Sigmoid colon (tissue), 4 donors: Measurements from ENCODE around the gene ANKRD45.

Source experiments
- EP300 ChIP-seq, 4 donors: sonication (generic); formaldehyde crosslinking; IDR thresholded peaks; one replicate each; pipeline ENCODE4 v1.6.1; 2017; ENCODE audit warnings: antibody characterized with exemption in 4 of 4
- POLR2AphosphoS5 ChIP-seq, 4 donors: sonication (generic); formaldehyde crosslinking; IDR thresholded peaks; one replicate each; pipeline ENCODE4 v1.6.1; 2017; ENCODE audit warnings: antibody characterized with exemption in 4 of 4
- TF ChIP-seq, protein P1 (sequence below), 4 experiments: fragments of 450-650 bp in 3 of 4; fragments of 200-600 bp in 1 of 4; IDR thresholded peaks; one replicate each; pipeline ENCODE4 v1.5.1; 2016 to 2019; ENCODE audit warnings: antibody characterized with exemption in 4 of 4, mild to moderate bottlenecking in 3 of 4, moderate library complexity in 2 of 4

DNA sequence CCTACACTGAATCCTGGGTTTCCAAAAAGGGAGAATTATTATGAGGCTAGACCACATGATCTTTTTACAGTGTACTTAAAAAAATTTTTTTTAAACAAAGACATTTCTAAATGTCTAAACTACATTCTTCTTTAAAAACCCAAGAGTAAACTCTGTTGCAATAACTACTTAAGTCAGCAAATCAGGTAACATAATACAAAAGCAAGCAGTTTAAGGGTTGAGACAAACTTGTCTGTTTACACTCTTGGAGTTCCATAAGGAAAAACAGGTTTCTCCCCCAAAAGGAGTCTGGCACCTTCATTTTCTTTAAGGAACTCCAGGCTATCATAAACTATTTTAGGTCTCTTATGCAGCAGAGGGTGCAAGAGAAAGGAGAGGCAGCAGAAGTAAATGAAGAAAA lies 12.5 kb upstream of the ANKRD45 start:
- TF ChIP-seq, protein P1, sequence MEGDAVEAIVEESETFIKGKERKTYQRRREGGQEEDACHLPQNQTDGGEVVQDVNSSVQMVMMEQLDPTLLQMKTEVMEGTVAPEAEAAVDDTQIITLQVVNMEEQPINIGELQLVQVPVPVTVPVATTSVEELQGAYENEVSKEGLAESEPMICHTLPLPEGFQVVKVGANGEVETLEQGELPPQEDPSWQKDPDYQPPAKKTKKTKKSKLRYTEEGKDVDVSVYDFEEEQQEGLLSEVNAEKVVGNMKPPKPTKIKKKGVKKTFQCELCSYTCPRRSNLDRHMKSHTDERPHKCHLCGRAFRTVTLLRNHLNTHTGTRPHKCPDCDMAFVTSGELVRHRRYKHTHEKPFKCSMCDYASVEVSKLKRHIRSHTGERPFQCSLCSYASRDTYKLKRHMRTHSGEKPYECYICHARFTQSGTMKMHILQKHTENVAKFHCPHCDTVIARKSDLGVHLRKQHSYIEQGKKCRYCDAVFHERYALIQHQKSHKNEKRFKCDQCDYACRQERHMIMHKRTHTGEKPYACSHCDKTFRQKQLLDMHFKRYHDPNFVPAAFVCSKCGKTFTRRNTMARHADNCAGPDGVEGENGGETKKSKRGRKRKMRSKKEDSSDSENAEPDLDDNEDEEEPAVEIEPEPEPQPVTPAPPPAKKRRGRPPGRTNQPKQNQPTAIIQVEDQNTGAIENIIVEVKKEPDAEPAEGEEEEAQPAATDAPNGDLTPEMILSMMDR (IDR thresholded peaks at IDR 0.05) = no peak
- TF ChIP-seq EP300 (IDR thresholded peaks at IDR 0.05) = no peak
- no peak for TF ChIP-seq POLR2AphosphoS5 (IDR thresholded peaks at IDR 0.05)
